ENCODE measurements around the gene SPACA4. TPM values are rescaled to one million over a fixed set of nuclear protein-coding genes. Genes with fewer than 3 reads are reported as not detected.

SPACA4 gene
- total RNA-seq, 1 experiment from 2014 or later = not detected

GRCh38 chr19:48573163-48573505 lies 33.4 kb upstream of the SPACA4 start:
- H3K79me1 ChIP-seq (ENCODE audit: insufficient read depth, low read depth, low read length, poor library complexity, severe bottlenecking) = no peaks in the 10 kb centered on the region
- H3K23me2 ChIP-seq (ENCODE audit: insufficient read length, low read depth, low read length, poor library complexity, severe bottlenecking) = peaks cover 3% of the 10 kb centered on the region
- no peak overlapping the region for H3K23ac ChIP-seq (ENCODE audit: insufficient read length, low read depth, low read length)
- no peak overlapping the region for H3T11ph ChIP-seq (ENCODE audit: low read length)
- peaks cover 26 to 29% of the 10 kb centered on the region in 2 experiments for H3K4me1 Mint-ChIP-seq
- H3K79me2 ChIP-seq (ENCODE audit: insufficient read depth, low read length) = no peaks in the 10 kb centered on the region
- H3K9ac ChIP-seq (ENCODE audit: extremely low read depth, insufficient read length, low read length) = no peak overlapping the region
- no peak overlapping the region for H3K27ac ChIP-seq (ENCODE audit: insufficient read length, low read depth, low read length)
- no peak overlapping the region for H4K8ac ChIP-seq (replicated peaks; ENCODE audit: insufficient read length, low read depth, low read length)
- H4K5ac ChIP-seq (ENCODE audit: insufficient read length, low read depth, low read length) = no peak overlapping the region
- H2BK12ac ChIP-seq (ENCODE audit: insufficient read length, low read depth, low read length) = no peak overlapping the region
- H3K14ac ChIP-seq (ENCODE audit: insufficient read depth, low read length) = peak overlapping the region; percentile 63; the same call in 1 of the 2 replicates
- no peaks in the 10 kb centered on the region for H3K36me3 Mint-ChIP-seq (ENCODE audit: insufficient read depth in 1 of 3, low read depth in 3 of 3)
- H3K4me3 Mint-ChIP-seq = no peak overlapping the region
- no peaks in the 10 kb centered on the region for H3K9me3 Mint-ChIP-seq
- H3K4me1 ChIP-seq (ENCODE audit: insufficient read depth, low read length) = peaks cover 3% of the 10 kb centered on the region; the same call in 1 of the 2 replicates
- TF ChIP-seq, protein P1, sequence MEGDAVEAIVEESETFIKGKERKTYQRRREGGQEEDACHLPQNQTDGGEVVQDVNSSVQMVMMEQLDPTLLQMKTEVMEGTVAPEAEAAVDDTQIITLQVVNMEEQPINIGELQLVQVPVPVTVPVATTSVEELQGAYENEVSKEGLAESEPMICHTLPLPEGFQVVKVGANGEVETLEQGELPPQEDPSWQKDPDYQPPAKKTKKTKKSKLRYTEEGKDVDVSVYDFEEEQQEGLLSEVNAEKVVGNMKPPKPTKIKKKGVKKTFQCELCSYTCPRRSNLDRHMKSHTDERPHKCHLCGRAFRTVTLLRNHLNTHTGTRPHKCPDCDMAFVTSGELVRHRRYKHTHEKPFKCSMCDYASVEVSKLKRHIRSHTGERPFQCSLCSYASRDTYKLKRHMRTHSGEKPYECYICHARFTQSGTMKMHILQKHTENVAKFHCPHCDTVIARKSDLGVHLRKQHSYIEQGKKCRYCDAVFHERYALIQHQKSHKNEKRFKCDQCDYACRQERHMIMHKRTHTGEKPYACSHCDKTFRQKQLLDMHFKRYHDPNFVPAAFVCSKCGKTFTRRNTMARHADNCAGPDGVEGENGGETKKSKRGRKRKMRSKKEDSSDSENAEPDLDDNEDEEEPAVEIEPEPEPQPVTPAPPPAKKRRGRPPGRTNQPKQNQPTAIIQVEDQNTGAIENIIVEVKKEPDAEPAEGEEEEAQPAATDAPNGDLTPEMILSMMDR (conservative IDR thresholded peaks at IDR 0.05) = no peak
- H2BK120ac ChIP-seq (ENCODE audit: low read depth, low read length, poor library complexity, severe bottlenecking) = no peak overlapping the region
- H3K56ac ChIP-seq (ENCODE audit: insufficient read length, low read depth, low read length) = no peak overlapping the region
- no peak overlapping the region for H3K4me2 ChIP-seq (ENCODE audit: insufficient read depth, insufficient read length, low read length)
- H3K18ac ChIP-seq (ENCODE audit: insufficient read length, low read depth, low read length) = peak overlapping the region; percentile 66
- H4K91ac ChIP-seq (ENCODE audit: insufficient read length, low read depth, low read length) = no peak overlapping the region
- no peaks in the 10 kb centered on the region for H4K20me1 ChIP-seq (ENCODE audit: control insufficient read depth, insufficient read depth, insufficient read length)
- no peak overlapping the region for H2AFZ ChIP-seq (ENCODE audit: low read length)
- no peaks in the 10 kb centered on the region for H3K9me3 ChIP-seq (ENCODE audit: control insufficient read depth, low read depth, low read length)
- WGBS (ENCODE audit: extremely low coverage, insufficient read length, low lambda C conversion rate) = no CpG with 5 or more reads among the region's 12 CpGs
- no peak overlapping the region for H2BK15ac ChIP-seq (ENCODE audit: low read depth, low read length)
- H3K27me3 ChIP-seq (ENCODE audit: insufficient read depth, low read length) = no peaks in the 10 kb centered on the region
- H2BK5ac ChIP-seq (ENCODE audit: insufficient read length, low read length) = no peak overlapping the region
- peaks cover 8% of the 10 kb centered on the region for H3K27me3 Mint-ChIP-seq (ENCODE audit: low read depth)
- peak overlapping the region; percentile 15 to 89 (median 23); a peak in 2 of 7 replicates for H3K27ac Mint-ChIP-seq
- no peak overlapping the region for H3K4ac ChIP-seq (ENCODE audit: low read depth, low read length)
- no peak for DNase-seq
- H2BK20ac ChIP-seq (ENCODE audit: low read depth, low read length, poor library complexity, severe bottlenecking) = no peak overlapping the region
- H2AK5ac ChIP-seq (ENCODE audit: insufficient read length, low read length) = no peak overlapping the region
